K562 (cell line): ENCODE data around the gene POLR3E. TPM values are rescaled to one million over a fixed set of nuclear protein-coding genes. Genes with fewer than 3 reads are reported as not detected.

ENCODE experiments used
- ATAC-seq: fragments of 200-7000 bp; cut with Tn5 transposase; 3 replicates; pipeline ENCODE4 v1.9.1; 2020; ENCODE audit warnings: moderate library complexity
- BruUV-seq: library from RNA; stranded (reverse); fragments of 400-500 nt; replicated peaks from 2 replicates; lab custom pipeline; 2021; lab: Mats Ljungman, UMichigan
- CTCF ChIA-PET: fragments of 300-600 bp; formaldehyde crosslinking; extraction: SDS; loops from one replicate; lab custom pipeline; 2021; ENCODE audit warnings: low intra/inter-chr PET ratio; lab: Yijun Ruan, JAX
- POLR2A ChIA-PET: fragments of 300-600, 350-650 bp; sonication (Branson Sonifier 250); formaldehyde crosslinking; extraction: SDS; loops from one replicate; lab custom pipeline; 2021; ENCODE audit warnings: antibody characterized with exemption, inconsistent platforms; lab: Yijun Ruan, JAX
- DNase-seq, 4 experiments: peaks; one replicate each; pipeline versions ENCODE4 v3.0.0 to v3.0.0-alpha.2; 2011 to 2018; ENCODE audit warnings: low spot score in 3 of 4, mixed read lengths in 3 of 4; ENCODE audit errors: extremely low read depth in 1 of 4
- FAIRE-seq: peaks from 2 replicates; lab custom pipeline; 2011; peaks lifted over from hg19 to GRCh38; lab: Jason Lieb, UNC
- H2AFZ ChIP-seq: 2 replicates; pipeline ENCODE4 v1.6.0; 2011; ENCODE audit warnings: low read depth, low read length, control low read depth, inconsistent platforms
- H3K27ac ChIP-seq: fragments of 200-600 bp; 3 replicates; pipeline ENCODE4 v1.8.0; 2011; ENCODE audit warnings: low read depth, mild to moderate bottlenecking, control low read depth, inconsistent platforms, low read length, moderate library complexity, mixed read lengths; ENCODE audit errors: extremely low read depth
- H3K27me3 ChIP-seq, 2 experiments: fragments of 300-600 bp in 1 of 2; 2 replicates in 1 of 2; 3 replicates in 1 of 2; pipeline versions ENCODE4 v1.6.0 to v1.8.0; 2011; ENCODE audit warnings: inconsistent platforms in 2 of 2, low read length in 2 of 2, mild to moderate bottlenecking in 1 of 2, mixed read lengths in 1 of 2, moderate library complexity in 1 of 2; ENCODE audit not compliant: control insufficient read depth in 2 of 2, insufficient read depth in 2 of 2
- H3K36me3 ChIP-seq: fragments of 300-600 bp; 3 replicates; pipeline ENCODE4 v1.8.0; 2011; ENCODE audit warnings: mild to moderate bottlenecking, low read length, inconsistent platforms; ENCODE audit not compliant: control insufficient read depth, insufficient read depth
- H3K4me1 ChIP-seq, 2 experiments: fragments of 200-600 bp in 1 of 2; replicated peaks in 1 of 2; 2 replicates in 1 of 2; 3 replicates in 1 of 2; pipeline versions ENCODE4 v1.5.1 to v1.8.0; 2011; ENCODE audit warnings: inconsistent platforms in 2 of 2, low read length in 2 of 2, mild to moderate bottlenecking in 1 of 2, mixed read lengths in 1 of 2, moderate library complexity in 1 of 2; ENCODE audit not compliant: control insufficient read depth in 2 of 2, insufficient read depth in 2 of 2
- H3K4me2 ChIP-seq: 2 replicates; pipeline ENCODE4 v1.6.1; 2011; ENCODE audit warnings: low read length, control low read depth, inconsistent platforms, mixed read lengths; ENCODE audit not compliant: insufficient read depth
- H3K4me3 ChIP-seq: fragments of 200-600 bp; sonication (generic), shearing (Covaris generic); 2 replicates; pipeline ENCODE4 v1.5.1; 2016; ENCODE audit warnings: control low read depth, inconsistent platforms
- H3K79me2 ChIP-seq: fragments of 200-600 bp; 3 replicates; pipeline ENCODE4 v1.8.0; 2011; ENCODE audit warnings: low read length, inconsistent platforms; ENCODE audit not compliant: control insufficient read depth, insufficient read depth
- H3K9ac ChIP-seq, 2 experiments: 2 replicates each; pipeline versions ENCODE4 v1.6.0 to v1.6.1; 2011; ENCODE audit warnings: low read depth in 2 of 2, low read length in 2 of 2, control low read depth in 1 of 2, inconsistent platforms in 1 of 2, mild to moderate bottlenecking in 1 of 2, mixed read lengths in 1 of 2; ENCODE audit not compliant: insufficient read depth in 1 of 2
- H3K9me1 ChIP-seq: one replicate; pipeline ENCODE4 v1.6.0; 2011; ENCODE audit warnings: inconsistent platforms, mild to moderate bottlenecking, low read length, moderate library complexity; ENCODE audit not compliant: control insufficient read depth, insufficient read depth
- H3K9me3 ChIP-seq: replicated peaks from 2 replicates; pipeline ENCODE4 v1.5.1; 2011; ENCODE audit warnings: low read depth, low read length, inconsistent platforms; ENCODE audit not compliant: control insufficient read depth, insufficient read depth
- H4K20me1 ChIP-seq: replicated peaks from 2 replicates; pipeline ENCODE4 v1.6.1; 2011; ENCODE audit warnings: low read length, inconsistent platforms, mixed read lengths; ENCODE audit not compliant: control insufficient read depth, insufficient read depth
- CBX3 ChIP-seq, 2 experiments: IDR thresholded peaks; 1 replicate in 1 of 2; 2 replicates in 1 of 2; pipeline ENCODE4 v1.6.1; 2012; ENCODE audit warnings: inconsistent platforms in 2 of 2, low read length in 2 of 2, borderline replicate concordance in 1 of 2, control low read depth in 1 of 2
- CSDE1 ChIP-seq, 2 experiments: fragments of 450-650 bp; IDR thresholded peaks; 2 replicates each; pipeline ENCODE4 v1.6.1; 2016; ENCODE audit warnings: mild to moderate bottlenecking in 1 of 2
- DACH1 ChIP-seq: fragments of 450-650 bp; IDR thresholded peaks from 2 replicates; pipeline ENCODE4 v1.6.1; 2018; ENCODE audit not compliant: partially characterized antibody
- EP400 ChIP-seq: fragments of 450-650 bp; IDR thresholded peaks from 2 replicates; pipeline ENCODE4 v1.6.1; 2017; ENCODE audit warnings: antibody characterized with exemption, mild to moderate bottlenecking, moderate library complexity
- FIP1L1 ChIP-seq: fragments of 200-400 bp; formaldehyde crosslinking; IDR thresholded peaks from 2 replicates; pipeline ENCODE4 v1.6.1; 2018; ENCODE audit warnings: mild to moderate bottlenecking, low read depth, low read length; ENCODE audit not compliant: poor library complexity, severe bottlenecking
- PTRF ChIP-seq: fragments of 450-650 bp; IDR thresholded peaks from 2 replicates; pipeline ENCODE4 v1.6.1; 2016; ENCODE audit warnings: mild to moderate bottlenecking, missing genetic modification characterization, missing compliant biosample characterization
- TRIM24 ChIP-seq, 2 experiments: fragments of 450-650 bp; IDR thresholded peaks; 2 replicates each; pipeline ENCODE4 v1.6.1; 2016
- XRCC3 ChIP-seq: fragments of 450-650 bp; IDR thresholded peaks from 2 replicates; pipeline ENCODE4 v1.6.1; 2017; ENCODE audit warnings: mild to moderate bottlenecking, moderate library complexity
- in situ Hi-C: fragments of 300-500 bp; cut with MboI; formaldehyde crosslinking; loops from 4 replicates; pipeline ENCODE4 v1.15.0; 2018; ENCODE audit warnings: inconsistent platforms, mixed read lengths
- intact Hi-C: fragments of 100-400 bp; cut with micrococcal nuclease; formaldehyde crosslinking; loops from 2 replicates; pipeline ENCODE4 v1.14.2; 2022
- polyA plus RNA-seq, 8 experiments: library from polyadenylated mRNA; depleted of rRNA in 4 of 8; stranded (reverse) in 5 of 8; unstranded in 3 of 8; fragments of >200 nt; fragmentation: Nextera tagmentation in 2 of 8; fragmentation: Illumina TruSeq in 1 of 8; extraction: Ambion mirVana in 2 of 8; extraction: Trizol in 1 of 8; gene quantifications; 2 replicates each; pipeline versions ENCODE4 v1.2.1 to v1.2.3, GENCODE V29; 2011 to 2014; ENCODE audit warnings: inconsistent platforms in 1 of 8, missing spikeins in 1 of 8
- total RNA-seq, 7 experiments: library from RNA; depleted of rRNA in 6 of 7; stranded (reverse); fragments of >200 nt in 6 of 7; fragmentation: Illumina TruSeq in 2 of 7; extraction: Trizol in 2 of 7; gene quantifications; 2 replicates each; pipeline versions ENCODE4 v1.2.1 to v1.2.3, GENCODE V29; 2011 to 2021; ENCODE audit warnings: low replicate concordance in 1 of 7
- TF ChIP-seq, protein P1 (sequence below): fragments of 250-450 bp; sonication (Bioruptor Pico); IDR thresholded peaks from 2 replicates; pipeline ENCODE4 v1.8.0; 2022; ENCODE audit warnings: moderate library complexity, mild to moderate bottlenecking, inconsistent platforms
- TF ChIP-seq, protein P2 (sequence below): fragments of 450-650 bp; IDR thresholded peaks from 2 replicates; pipeline ENCODE4 v1.6.1; 2018; ENCODE audit warnings: mild to moderate bottlenecking, low read depth; ENCODE audit not compliant: partially characterized antibody
- TF ChIP-seq, protein P3 (sequence below): fragments of 450-650 bp; IDR thresholded peaks from 2 replicates; pipeline ENCODE4 v1.6.1; 2016; ENCODE audit warnings: mild to moderate bottlenecking

POLR3E gene
- total and polyA plus RNA-seq, 9 of the 15 experiments (the other 6 are each of a cell fraction or from before 2014, with no cell fraction given), result 17.7 to 151 (median 82.6) TPM

DNA sequence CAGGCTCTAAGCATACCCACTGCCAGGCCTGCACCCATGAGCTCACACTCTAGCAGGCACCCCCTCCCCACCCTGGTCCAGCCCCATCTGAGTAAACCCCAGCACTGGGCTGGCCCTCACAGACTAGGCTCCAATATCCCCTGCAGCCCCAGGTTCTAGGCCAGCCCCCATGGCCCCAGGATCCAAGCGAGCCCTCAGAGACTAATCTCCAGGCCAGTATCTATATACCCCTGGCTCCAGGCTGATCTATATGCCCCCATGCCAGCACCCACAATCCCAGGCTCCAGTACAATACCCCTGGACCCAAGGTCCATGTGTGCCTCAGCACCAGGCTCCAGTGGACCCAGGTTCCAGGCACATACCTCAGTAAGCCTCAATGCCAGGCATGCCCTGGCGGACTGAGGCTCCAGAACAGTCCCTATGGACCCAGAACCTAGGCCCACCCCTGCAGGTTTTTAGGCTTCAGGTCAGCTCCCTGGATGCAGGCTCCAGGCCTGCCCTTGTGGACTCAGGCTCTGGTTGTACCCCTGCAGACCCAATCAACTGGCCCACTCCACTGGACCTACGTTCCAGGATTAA, 38.5 kb downstream of the POLR3E start (continued):
- TF ChIP-seq XRCC3, result no peak
- TF ChIP-seq, protein P1, sequence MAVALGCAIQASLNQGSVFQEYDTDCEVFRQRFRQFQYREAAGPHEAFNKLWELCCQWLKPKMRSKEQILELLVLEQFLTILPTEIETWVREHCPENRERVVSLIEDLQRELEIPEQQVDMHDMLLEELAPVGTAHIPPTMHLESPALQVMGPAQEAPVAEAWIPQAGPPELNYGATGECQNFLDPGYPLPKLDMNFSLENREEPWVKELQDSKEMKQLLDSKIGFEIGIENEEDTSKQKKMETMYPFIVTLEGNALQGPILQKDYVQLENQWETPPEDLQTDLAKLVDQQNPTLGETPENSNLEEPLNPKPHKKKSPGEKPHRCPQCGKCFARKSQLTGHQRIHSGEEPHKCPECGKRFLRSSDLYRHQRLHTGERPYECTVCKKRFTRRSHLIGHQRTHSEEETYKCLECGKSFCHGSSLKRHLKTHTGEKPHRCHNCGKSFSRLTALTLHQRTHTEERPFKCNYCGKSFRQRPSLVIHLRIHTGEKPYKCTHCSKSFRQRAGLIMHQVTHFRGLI (CRISPR knock-in tag), result no peak

DNA sequence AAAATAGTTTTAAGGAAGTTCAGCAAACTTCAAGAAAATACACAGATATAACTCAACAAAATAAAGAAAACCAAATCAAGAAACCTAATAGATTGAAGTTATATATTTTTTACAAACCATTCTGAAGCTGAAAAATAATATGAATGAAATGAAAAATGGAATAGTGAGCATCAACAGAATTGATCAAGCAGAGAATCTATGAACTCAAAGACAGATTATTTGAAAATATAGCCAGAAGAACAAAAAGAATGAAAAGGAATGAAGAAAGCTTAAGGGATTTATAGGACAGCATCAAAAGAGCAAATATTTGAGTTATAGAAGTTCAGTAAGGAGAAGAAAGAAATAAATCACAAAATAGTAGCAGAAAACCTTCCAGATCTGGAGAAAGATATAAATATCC, 39.4 kb downstream of the POLR3E start:
- FAIRE-seq, result no peak

More for the DNA sequence above, 39.4 kb downstream of the POLR3E start:
- Histone ChIP-seq H3K79me2 (no peaks in the 10 kb centered on the region), H3K9ac (no peak overlapping the region), H3K4me3 (no peak overlapping the region), H3K4me2 (no peak overlapping the region), H3K27ac (no peak overlapping the region), H3K27me3 (no peaks in the 10 kb centered on the region), H3K9me3 (peaks cover 7% of the 10 kb centered on the region), H2AFZ (no peak overlapping the region), H4K20me1 (no peaks in the 10 kb centered on the region), H3K4me1 (no peaks in the 10 kb centered on the region), H3K9me1 (no peaks in the 10 kb centered on the region), H3K36me3 (peaks cover 47% of the 10 kb centered on the region)
- TF ChIP-seq CSDE1 (IDR thresholded peaks at IDR 0.05), result no peak
- no peak for TF ChIP-seq DACH1
- TF ChIP-seq FIP1L1, result no peak
- TF ChIP-seq, protein P2, sequence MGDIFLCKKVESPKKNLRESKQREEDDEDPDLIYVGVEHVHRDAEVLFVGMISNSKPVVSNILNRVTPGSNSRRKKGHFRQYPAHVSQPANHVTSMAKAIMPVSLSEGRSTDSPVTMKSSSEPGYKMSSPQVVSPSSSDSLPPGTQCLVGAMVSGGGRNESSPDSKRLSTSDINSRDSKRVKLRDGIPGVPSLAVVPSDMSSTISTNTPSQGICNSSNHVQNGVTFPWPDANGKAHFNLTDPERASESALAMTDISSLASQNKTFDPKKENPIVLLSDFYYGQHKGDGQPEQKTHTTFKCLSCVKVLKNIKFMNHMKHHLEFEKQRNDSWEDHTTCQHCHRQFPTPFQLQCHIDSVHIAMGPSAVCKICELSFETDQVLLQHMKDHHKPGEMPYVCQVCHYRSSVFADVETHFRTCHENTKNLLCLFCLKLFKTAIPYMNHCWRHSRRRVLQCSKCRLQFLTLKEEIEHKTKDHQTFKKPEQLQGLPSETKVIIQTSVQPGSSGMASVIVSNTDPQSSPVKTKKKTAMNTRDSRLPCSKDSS, result peak; percentile 73
- TF ChIP-seq TRIM24 (IDR thresholded peaks at IDR 0.05), result 0 out of 4 replicates have a peak, but pooled peaks of 1 of the 2 experiments have one; percentile 23
- TF ChIP-seq, protein P3, sequence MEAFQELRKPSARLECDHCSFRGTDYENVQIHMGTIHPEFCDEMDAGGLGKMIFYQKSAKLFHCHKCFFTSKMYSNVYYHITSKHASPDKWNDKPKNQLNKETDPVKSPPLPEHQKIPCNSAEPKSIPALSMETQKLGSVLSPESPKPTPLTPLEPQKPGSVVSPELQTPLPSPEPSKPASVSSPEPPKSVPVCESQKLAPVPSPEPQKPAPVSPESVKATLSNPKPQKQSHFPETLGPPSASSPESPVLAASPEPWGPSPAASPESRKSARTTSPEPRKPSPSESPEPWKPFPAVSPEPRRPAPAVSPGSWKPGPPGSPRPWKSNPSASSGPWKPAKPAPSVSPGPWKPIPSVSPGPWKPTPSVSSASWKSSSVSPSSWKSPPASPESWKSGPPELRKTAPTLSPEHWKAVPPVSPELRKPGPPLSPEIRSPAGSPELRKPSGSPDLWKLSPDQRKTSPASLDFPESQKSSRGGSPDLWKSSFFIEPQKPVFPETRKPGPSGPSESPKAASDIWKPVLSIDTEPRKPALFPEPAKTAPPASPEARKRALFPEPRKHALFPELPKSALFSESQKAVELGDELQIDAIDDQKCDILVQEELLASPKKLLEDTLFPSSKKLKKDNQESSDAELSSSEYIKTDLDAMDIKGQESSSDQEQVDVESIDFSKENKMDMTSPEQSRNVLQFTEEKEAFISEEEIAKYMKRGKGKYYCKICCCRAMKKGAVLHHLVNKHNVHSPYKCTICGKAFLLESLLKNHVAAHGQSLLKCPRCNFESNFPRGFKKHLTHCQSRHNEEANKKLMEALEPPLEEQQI, result no peak
- no peak for TF ChIP-seq PTRF (tag)
- TF ChIP-seq EP400, result no peak
- TF ChIP-seq CBX3 (IDR thresholded peaks at IDR 0.05; ENCODE audit: borderline replicate concordance in 1 of 2, low read length in 2 of 2), result peak in 1 of 2 experiments; percentile 12; a peak in 1 of 3 replicates
- ATAC-seq (no peak), DNase-seq (no peak)
- in situ Hi-C loops (no loop called here), intact Hi-C loops (no loop called here)
- CTCF ChIA-PET, result no interaction called here
- POLR2A ChIA-PET, result interaction anchor here (0.7 to 0.9 kb wide), 2 partner anchors 14 to 15 kb away, joined by 3 read pairs; no protein-coding TSS in a partner anchor
- no TSS peak for BruUV-seq
